HG03097 (cell line): ENCODE results near the gene XPO4.

Source experiments
- ATAC-seq: cut with Tn5 transposase; IDR thresholded peaks from one replicate; pipeline ENCODE4 v1.9.1; 2021; ENCODE audit not compliant: unreplicated experiment, low FRiP score

The XPO4 gene

GRCh38 chr13:20740021-20740420 lies 162.5 kb downstream of the XPO4 start:
- ATAC-seq: no peak

DNA sequence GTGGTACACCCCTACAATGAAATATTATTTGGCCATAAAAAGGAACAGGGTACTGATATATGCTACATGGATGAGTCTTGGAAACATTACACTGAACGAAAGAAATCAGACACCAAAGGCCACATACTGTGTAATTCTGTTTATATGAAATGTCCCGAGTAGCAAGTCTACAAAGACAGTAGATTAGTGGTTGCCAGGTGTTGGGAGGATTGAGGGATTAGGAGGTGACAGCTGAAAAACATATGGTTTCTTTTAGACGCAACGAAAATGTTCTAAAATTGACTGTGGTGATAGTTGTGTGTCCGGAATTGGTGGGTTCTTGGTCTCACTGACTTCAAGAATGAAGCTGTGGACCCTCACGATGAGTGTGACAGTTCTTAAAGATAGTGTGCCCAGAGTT lies 163.9 kb downstream of the XPO4 start:
- no peak for ATAC-seq

GRCh38 chr13:20729633-20730585 lies 172.6 kb downstream of the XPO4 start:
- ATAC-seq: no peak

GRCh38 chr13:20728579-20729311 lies 173.8 kb downstream of the XPO4 start:
- ATAC-seq: no peak

- no peak for ATAC-seq
These were observed 174.7 kb downstream of the XPO4 start for GRCh38 chr13:20727856-20728255.
